ENCODE data around the gene PLCD3.
A peak's percentile ranks its signal among the peaks of the same experiment; 100 is the strongest.
"Not testable (repeated sequence)": the region's sequence is repeated elsewhere in the genome, so short reads cannot be mapped to it uniquely, and the experiment has no call there.

Gene PLCD3

GRCh38 chr17:45128989-45129388 is 3.3 kb downstream of the PLCD3 start:
- no peak for TF ChIP-seq SPI1 (IDR thresholded peaks at IDR 0.05; ENCODE audit: low read depth, low read length)
- TF ChIP-seq POLR2AphosphoS5 (IDR thresholded peaks at IDR 0.05; ENCODE audit: low read depth, low read length) = no peak
- no peak for TF ChIP-seq TAF1 (IDR thresholded peaks at IDR 0.05; ENCODE audit: low read depth, low read length)
- no peak for TF ChIP-seq POU2F2 (IDR thresholded peaks at IDR 0.05; ENCODE audit: low read depth, low read length)
- TF ChIP-seq POLR2A (IDR thresholded peaks at IDR 0.05; ENCODE audit: low read depth, low read length) = no peak
- TF ChIP-seq PAX5 (IDR thresholded peaks at IDR 0.05; ENCODE audit: insufficient read depth, low read length, severe bottlenecking) = no peak
- DNase-seq (ENCODE audit: insufficient read length, low spot score) = no peak
- no peak for FAIRE-seq

- no peak for FAIRE-seq
- no peak for DNase-seq (ENCODE audit: insufficient read length, low spot score)
- TF ChIP-seq POU2F2 (IDR thresholded peaks at IDR 0.05; ENCODE audit: low read depth, low read length) (no peak), TAF1 (IDR thresholded peaks at IDR 0.05; ENCODE audit: low read depth, low read length) (no peak), PAX5 (IDR thresholded peaks at IDR 0.05; ENCODE audit: insufficient read depth, low read length, severe bottlenecking) (no peak), SPI1 (IDR thresholded peaks at IDR 0.05; ENCODE audit: low read depth, low read length) (no peak), POLR2A (IDR thresholded peaks at IDR 0.05; ENCODE audit: low read depth, low read length) (no peak), POLR2AphosphoS5 (IDR thresholded peaks at IDR 0.05; ENCODE audit: low read depth, low read length) (no peak)
Measured at GRCh38 chr17:45128331-45128730, 4.0 kb downstream of the PLCD3 start.

- FAIRE-seq = no peak
- TF ChIP-seq POLR2AphosphoS5 (IDR thresholded peaks at IDR 0.05; ENCODE audit: low read depth, low read length) (no peak), SPI1 (IDR thresholded peaks at IDR 0.05; ENCODE audit: low read depth, low read length) (no peak), POU2F2 (IDR thresholded peaks at IDR 0.05; ENCODE audit: low read depth, low read length) (no peak), PAX5 (IDR thresholded peaks at IDR 0.05; ENCODE audit: insufficient read depth, low read length, severe bottlenecking) (no peak), POLR2A (IDR thresholded peaks at IDR 0.05; ENCODE audit: low read depth, low read length) (no peak), TAF1 (IDR thresholded peaks at IDR 0.05; ENCODE audit: low read depth, low read length) (no peak)
- DNase-seq (ENCODE audit: insufficient read length, low spot score) = no peak
Measured at GRCh38 chr17:45127548-45128300, 4.6 kb downstream of the PLCD3 start.

DNA sequence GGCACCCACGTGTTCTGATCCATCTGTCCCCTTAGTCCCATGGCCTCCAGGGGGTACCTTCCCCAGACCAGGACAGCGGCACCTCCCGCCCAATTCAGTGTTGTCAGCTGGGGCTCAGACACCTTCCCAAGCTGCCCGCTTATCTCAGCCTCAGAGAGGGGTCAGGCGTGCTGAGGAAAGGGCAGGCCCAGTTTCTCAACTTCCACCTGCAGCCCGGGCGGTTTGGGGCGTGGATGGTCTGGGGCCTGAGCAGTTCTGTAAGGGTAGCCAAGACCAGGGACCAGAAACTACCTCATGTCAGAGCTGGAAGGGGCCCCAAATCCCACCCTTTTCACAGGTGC is 5.1 kb downstream of the PLCD3 start:
- FAIRE-seq (no peak), DNase-seq (ENCODE audit: insufficient read length, low spot score) (no peak)
- TF ChIP-seq PAX5 (IDR thresholded peaks at IDR 0.05; ENCODE audit: insufficient read depth, low read length, severe bottlenecking) = no peak
- no peak for TF ChIP-seq SPI1 (IDR thresholded peaks at IDR 0.05; ENCODE audit: low read depth, low read length)

DNA sequence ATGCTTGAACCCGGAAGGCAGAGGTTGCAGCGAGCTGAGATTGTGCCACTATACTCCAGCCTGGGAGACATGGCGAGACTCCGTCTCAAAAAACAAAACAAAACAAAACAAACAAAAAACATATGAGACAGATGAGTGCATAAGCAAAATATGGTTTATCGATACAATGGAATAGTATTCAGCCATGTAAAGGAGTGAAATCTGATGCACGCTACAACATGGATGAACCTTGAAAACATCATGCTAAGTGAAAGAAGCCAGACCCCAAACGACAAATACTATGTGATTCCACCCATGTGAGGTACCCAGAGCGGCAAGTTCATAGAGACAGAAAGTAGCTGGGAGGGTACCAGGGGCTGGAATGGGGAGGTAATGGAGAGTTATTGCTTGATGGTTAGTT is 6.8 kb downstream of the PLCD3 start:
- no peak for FAIRE-seq
- no peak for DNase-seq (ENCODE audit: insufficient read length, low spot score)
- TF ChIP-seq SPI1 (IDR thresholded peaks at IDR 0.05; ENCODE audit: low read depth, low read length) = no peak

GRCh38 chr17:45124797-45125122 is 7.6 kb downstream of the PLCD3 start:
- not testable (repeated sequence) for DNase-seq (ENCODE audit: insufficient read length, low spot score); FAIRE-seq

GRCh38 chr17:45123930-45124796 is 8.2 kb downstream of the PLCD3 start:
- DNase-seq (ENCODE audit: insufficient read length, low spot score) (no peak), FAIRE-seq (peak; percentile 64)
- TF ChIP-seq POLR2AphosphoS5 (IDR thresholded peaks at IDR 0.05; ENCODE audit: low read depth, low read length) (no peak), POLR2A (IDR thresholded peaks at IDR 0.05; ENCODE audit: low read depth, low read length) (no peak), SPI1 (IDR thresholded peaks at IDR 0.05; ENCODE audit: low read depth, low read length) (no peak), PAX5 (IDR thresholded peaks at IDR 0.05; ENCODE audit: insufficient read depth, low read length, severe bottlenecking) (no peak), POU2F2 (IDR thresholded peaks at IDR 0.05; ENCODE audit: low read depth, low read length) (no peak), TAF1 (IDR thresholded peaks at IDR 0.05; ENCODE audit: low read depth, low read length) (no peak)

DNA sequence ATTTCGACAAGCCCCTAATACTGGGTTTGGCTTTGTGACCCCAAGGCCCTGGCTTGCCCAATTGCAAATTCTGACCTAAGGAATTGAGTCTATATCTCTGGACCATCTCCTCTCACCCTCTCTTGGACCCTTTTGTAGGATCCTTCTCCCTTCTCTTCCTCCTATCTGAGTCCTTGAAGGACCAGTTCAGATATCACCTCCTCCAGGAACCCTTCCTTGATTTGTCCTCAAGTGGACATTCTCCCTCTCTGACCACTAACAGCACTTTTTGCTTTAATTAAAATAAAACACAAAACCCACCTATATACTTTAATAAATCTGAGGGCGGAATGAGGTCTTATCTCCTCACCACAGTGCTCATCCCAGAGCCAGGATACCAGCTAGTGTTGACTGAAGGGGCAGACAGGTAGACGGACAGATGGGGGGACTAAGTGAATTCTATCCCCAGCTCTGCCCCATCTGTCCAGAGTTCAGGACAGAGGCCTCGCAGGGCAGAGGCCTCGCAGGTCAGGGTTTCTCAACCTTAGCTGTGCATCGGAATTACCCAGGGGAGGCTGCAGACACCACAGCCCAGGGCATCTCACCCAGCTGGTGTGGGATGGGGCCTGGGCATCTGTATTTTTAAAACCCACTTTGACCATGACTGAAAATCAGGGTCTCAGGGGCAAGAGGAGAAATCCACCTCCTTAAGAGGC is 9.1 kb downstream of the PLCD3 start:
- DNase-seq (ENCODE audit: insufficient read length, low spot score) (no peak), FAIRE-seq (no peak)
- no peak for TF ChIP-seq SPI1 (IDR thresholded peaks at IDR 0.05; ENCODE audit: low read depth, low read length)
- no peak for TF ChIP-seq TAF1 (IDR thresholded peaks at IDR 0.05; ENCODE audit: low read depth, low read length)
- TF ChIP-seq PAX5 (IDR thresholded peaks at IDR 0.05; ENCODE audit: insufficient read depth, low read length, severe bottlenecking) = no peak
- no peak for TF ChIP-seq POU2F2 (IDR thresholded peaks at IDR 0.05; ENCODE audit: low read depth, low read length)
- TF ChIP-seq POLR2A (IDR thresholded peaks at IDR 0.05; ENCODE audit: low read depth, low read length) = no peak
- TF ChIP-seq POLR2AphosphoS5 (IDR thresholded peaks at IDR 0.05; ENCODE audit: low read depth, low read length) = no peak

DNA sequence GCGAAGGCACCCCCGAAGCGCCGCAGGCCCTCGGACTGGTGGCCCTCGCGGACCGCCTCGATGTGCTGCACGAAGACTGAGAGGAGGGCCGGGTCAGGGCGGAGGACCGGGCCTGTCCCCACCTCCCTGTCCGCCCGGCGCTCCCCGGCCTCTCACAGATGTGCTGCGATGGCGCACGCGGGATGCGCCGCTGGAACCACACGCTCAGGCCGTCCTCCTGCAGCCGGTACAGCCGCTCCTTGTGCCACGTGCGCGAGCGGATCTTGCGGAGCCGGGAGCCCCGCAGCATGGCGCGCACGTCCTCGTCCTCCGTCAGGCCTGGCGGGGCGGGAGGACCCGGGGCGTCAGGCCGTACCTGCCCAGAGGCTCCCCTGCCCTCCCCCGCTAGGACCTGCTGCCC is 11.3 kb downstream of the PLCD3 start:
- TF ChIP-seq SPI1 (IDR thresholded peaks at IDR 0.05; ENCODE audit: low read depth, low read length) (no peak), POLR2AphosphoS5 (IDR thresholded peaks at IDR 0.05; ENCODE audit: low read depth, low read length) (no peak), POU2F2 (IDR thresholded peaks at IDR 0.05; ENCODE audit: low read depth, low read length) (no peak), PAX5 (IDR thresholded peaks at IDR 0.05; ENCODE audit: insufficient read depth, low read length, severe bottlenecking) (no peak), POLR2A (IDR thresholded peaks at IDR 0.05; ENCODE audit: low read depth, low read length) (no peak), TAF1 (IDR thresholded peaks at IDR 0.05; ENCODE audit: low read depth, low read length) (no peak)
- DNase-seq (ENCODE audit: insufficient read length, low spot score) (no peak), FAIRE-seq (no peak)

DNA sequence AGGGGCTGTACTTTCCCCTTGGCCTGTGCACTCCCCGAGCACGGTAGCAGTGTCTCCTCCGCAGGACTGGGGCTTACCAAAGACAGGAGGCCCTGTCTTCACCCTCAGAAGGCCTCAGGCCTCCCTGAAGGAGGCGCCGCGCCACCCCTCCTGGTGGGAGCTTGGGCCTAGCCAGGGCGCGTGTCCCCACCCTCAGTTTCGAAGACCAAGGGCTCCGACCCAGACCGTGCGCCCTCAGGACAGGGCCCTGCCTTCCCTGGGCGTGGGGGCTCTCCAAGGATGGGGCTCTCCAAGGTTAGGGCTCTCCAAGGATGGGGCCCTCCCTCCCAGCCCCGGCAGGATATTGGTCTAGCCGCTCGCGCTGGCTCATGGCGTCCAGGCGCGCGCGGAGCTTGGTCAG is 11.8 kb downstream of the PLCD3 start:
- DNase-seq (ENCODE audit: insufficient read length, low spot score) (no peak), FAIRE-seq (no peak)
- no peak for TF ChIP-seq POLR2AphosphoS5 (IDR thresholded peaks at IDR 0.05; ENCODE audit: low read depth, low read length)
- no peak for TF ChIP-seq PAX5 (IDR thresholded peaks at IDR 0.05; ENCODE audit: insufficient read depth, low read length, severe bottlenecking)
- no peak for TF ChIP-seq POLR2A (IDR thresholded peaks at IDR 0.05; ENCODE audit: low read depth, low read length)
- TF ChIP-seq TAF1 (IDR thresholded peaks at IDR 0.05; ENCODE audit: low read depth, low read length) = no peak
- no peak for TF ChIP-seq SPI1 (IDR thresholded peaks at IDR 0.05; ENCODE audit: low read depth, low read length)
- TF ChIP-seq POU2F2 (IDR thresholded peaks at IDR 0.05; ENCODE audit: low read depth, low read length) = no peak
